ENCODE data around the gene NUDT15. TPM values are rescaled to one million over a fixed set of nuclear protein-coding genes. Genes with fewer than 3 reads are reported as not detected.

The NUDT15 gene
- total RNA-seq, 1 experiment from 2014 or later = 38.6 TPM

DNA sequence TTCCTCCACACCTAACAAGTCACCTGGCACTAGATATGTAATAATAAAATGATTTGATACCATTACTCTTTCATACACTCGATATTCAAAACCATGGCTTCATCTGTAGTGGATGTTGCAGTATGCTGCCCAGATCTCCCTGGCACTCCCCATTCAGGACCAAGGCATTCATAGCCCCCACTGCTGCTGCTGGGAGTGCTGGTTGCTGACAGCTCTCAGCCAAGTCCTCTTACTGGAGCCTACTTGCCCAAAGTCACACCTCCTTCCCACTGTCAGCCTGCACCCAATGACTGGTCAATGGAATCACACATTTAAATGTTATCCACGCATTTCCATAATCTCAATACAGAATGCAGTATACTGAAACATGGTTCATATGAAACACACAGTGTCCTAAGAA, 40.1 kb upstream of the NUDT15 start:
- H3K4me3 ChIP-seq (replicated peaks in 1 of 2; ENCODE audit: low read depth in 1 of 2, low read length in 2 of 2) = no peak overlapping the region
- ATAC-seq (no peak), DNase-seq (ENCODE audit: low read depth, low spot score) (no peak)
- BruUV-seq (replicated peaks) = no TSS peak
- TF ChIP-seq ZFX (IDR thresholded peaks at IDR 0.05) = no peak
- TF ChIP-seq, protein P1, sequence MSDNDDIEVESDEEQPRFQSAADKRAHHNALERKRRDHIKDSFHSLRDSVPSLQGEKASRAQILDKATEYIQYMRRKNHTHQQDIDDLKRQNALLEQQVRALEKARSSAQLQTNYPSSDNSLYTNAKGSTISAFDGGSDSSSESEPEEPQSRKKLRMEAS (IDR thresholded peaks at IDR 0.05) = no peak
- TF ChIP-seq, protein P2, sequence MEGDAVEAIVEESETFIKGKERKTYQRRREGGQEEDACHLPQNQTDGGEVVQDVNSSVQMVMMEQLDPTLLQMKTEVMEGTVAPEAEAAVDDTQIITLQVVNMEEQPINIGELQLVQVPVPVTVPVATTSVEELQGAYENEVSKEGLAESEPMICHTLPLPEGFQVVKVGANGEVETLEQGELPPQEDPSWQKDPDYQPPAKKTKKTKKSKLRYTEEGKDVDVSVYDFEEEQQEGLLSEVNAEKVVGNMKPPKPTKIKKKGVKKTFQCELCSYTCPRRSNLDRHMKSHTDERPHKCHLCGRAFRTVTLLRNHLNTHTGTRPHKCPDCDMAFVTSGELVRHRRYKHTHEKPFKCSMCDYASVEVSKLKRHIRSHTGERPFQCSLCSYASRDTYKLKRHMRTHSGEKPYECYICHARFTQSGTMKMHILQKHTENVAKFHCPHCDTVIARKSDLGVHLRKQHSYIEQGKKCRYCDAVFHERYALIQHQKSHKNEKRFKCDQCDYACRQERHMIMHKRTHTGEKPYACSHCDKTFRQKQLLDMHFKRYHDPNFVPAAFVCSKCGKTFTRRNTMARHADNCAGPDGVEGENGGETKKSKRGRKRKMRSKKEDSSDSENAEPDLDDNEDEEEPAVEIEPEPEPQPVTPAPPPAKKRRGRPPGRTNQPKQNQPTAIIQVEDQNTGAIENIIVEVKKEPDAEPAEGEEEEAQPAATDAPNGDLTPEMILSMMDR (IDR thresholded peaks at IDR 0.05 in 2 of 3, conservative IDR thresholded peaks at IDR 0.05 in 1 of 3; ENCODE audit: borderline replicate concordance in 1 of 3, insufficient read depth in 1 of 3, low read depth in 2 of 3, low read length in 2 of 3) = no peak
- no peak for TF ChIP-seq EZH2phosphoT487 (IDR thresholded peaks at IDR 0.05; ENCODE audit: borderline replicate concordance)
- no peak overlapping the region for H3K27ac ChIP-seq (ENCODE audit: low read depth, low read length)
- ChIA-PET POLR2A (no interaction called here), RAD21 (ENCODE audit: low non-redundant PET in 1 of 2, low total read pairs in 2 of 2, uncharacterized antibody in 2 of 2, unreplicated experiment in 2 of 2) (no interaction called here), CTCF (interaction anchor here (2.0 kb wide), 1 partner anchor 40 kb away, joined by 7 read pairs; the partner anchor contains the start of gene NUDT15)
- no peaks in the 10 kb centered on the region for H3K9me3 ChIP-seq (ENCODE audit: control insufficient read depth in 1 of 2, insufficient read depth in 1 of 2, low read depth in 1 of 2, low read length in 2 of 2)
- H3K4me2 ChIP-seq (ENCODE audit: low read length) = no peak overlapping the region
- intact Hi-C loops (cut with micrococcal nuclease) = no loop called here
- H3K4me1 ChIP-seq (ENCODE audit: control insufficient read depth in 1 of 2, insufficient read depth in 2 of 2, low read length in 2 of 2) = peaks cover 10 to 17% of the 10 kb centered on the region in 2 experiments
- no peak overlapping the region for H2AFZ ChIP-seq (ENCODE audit: low read depth, low read length, poor library complexity, severe bottlenecking)
- peaks cover 60% of the 10 kb centered on the region for H3K79me2 ChIP-seq (ENCODE audit: insufficient read depth, low read length)
- H4K20me1 ChIP-seq (ENCODE audit: insufficient read depth) = no peaks in the 10 kb centered on the region
- no peak overlapping the region for H3K9ac ChIP-seq (ENCODE audit: low read length)
- H3K9me2 ChIP-seq (ENCODE audit: insufficient read depth) = no peaks in the 10 kb centered on the region
- no peaks in the 10 kb centered on the region; a peak in 1 of 4 replicates for H3K36me3 ChIP-seq (ENCODE audit: control insufficient read depth in 1 of 2, insufficient read depth in 2 of 2, low read length in 2 of 2)
- no peaks in the 10 kb centered on the region for H3K27me3 ChIP-seq (ENCODE audit: insufficient read depth, low read length)

DNA sequence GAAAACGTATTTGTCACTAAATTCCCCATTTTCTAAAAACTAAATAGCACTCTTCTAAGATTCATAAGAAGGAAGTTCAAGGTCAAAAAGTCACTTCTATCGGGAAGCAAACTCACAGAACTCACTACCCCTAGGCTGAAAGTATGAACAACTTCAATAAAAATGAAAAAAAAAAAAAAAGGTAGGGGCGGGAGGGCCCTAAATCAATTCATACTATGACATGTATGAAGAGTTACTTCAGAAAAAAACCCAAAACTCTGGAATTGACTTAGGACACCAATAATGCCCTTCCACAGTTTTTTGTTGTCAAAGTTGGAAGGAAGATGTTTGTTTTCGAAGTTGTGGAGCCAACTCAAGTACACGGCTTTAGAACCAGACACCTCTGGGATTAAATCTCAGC, 37.6 kb upstream of the NUDT15 start:
- CTCF ChIA-PET = no interaction called here
- Histone ChIP-seq H3K4me1 (ENCODE audit: control insufficient read depth in 1 of 2, insufficient read depth in 2 of 2, low read length in 2 of 2) (peaks cover 10 to 17% of the 10 kb centered on the region in 2 experiments), H3K9ac (ENCODE audit: low read length) (peak overlapping the region; percentile 84), H3K27ac (ENCODE audit: low read depth, low read length) (no peak overlapping the region), H3K9me3 (ENCODE audit: control insufficient read depth in 1 of 2, insufficient read depth in 1 of 2, low read depth in 1 of 2, low read length in 2 of 2) (no peaks in the 10 kb centered on the region), H3K36me3 (ENCODE audit: control insufficient read depth in 1 of 2, insufficient read depth in 2 of 2, low read length in 2 of 2) (no peaks in the 10 kb centered on the region), H3K79me2 (ENCODE audit: insufficient read depth, low read length) (peaks cover 55% of the 10 kb centered on the region), H3K9me2 (ENCODE audit: insufficient read depth) (no peaks in the 10 kb centered on the region), H3K4me3 (replicated peaks in 1 of 2; ENCODE audit: low read depth in 1 of 2, low read length in 2 of 2) (peak overlapping the region; percentile 88 to 97), H2AFZ (ENCODE audit: low read depth, low read length, poor library complexity, severe bottlenecking) (no peak overlapping the region), H3K27me3 (ENCODE audit: insufficient read depth, low read length) (no peaks in the 10 kb centered on the region), H3K4me2 (ENCODE audit: low read length) (peak overlapping the region; percentile 83), H4K20me1 (ENCODE audit: insufficient read depth) (no peaks in the 10 kb centered on the region)
- POLR2A ChIA-PET = no interaction called here
- no peak for ATAC-seq
- no TSS peak for BruUV-seq (replicated peaks)
- intact Hi-C loops (cut with micrococcal nuclease) = no loop called here
- no peak for DNase-seq (ENCODE audit: low read depth, low spot score)
- RAD21 ChIA-PET (ENCODE audit: low non-redundant PET in 1 of 2, low total read pairs in 2 of 2, uncharacterized antibody in 2 of 2, unreplicated experiment in 2 of 2) = no interaction called here
- TF ChIP-seq ZNF274 (IDR thresholded peaks at IDR 0.05; ENCODE audit: low read depth, low read length) (no peak), SIN3A (IDR thresholded peaks at IDR 0.05; ENCODE audit: low read depth) (no peak), CBX3 (IDR thresholded peaks at IDR 0.05; ENCODE audit: low read depth) (no peak), EGR1 (IDR thresholded peaks at IDR 0.05; ENCODE audit: low read depth) (no peak), EZH2phosphoT487 (IDR thresholded peaks at IDR 0.05; ENCODE audit: borderline replicate concordance) (no peak), ELF1 (IDR thresholded peaks at IDR 0.05; ENCODE audit: borderline replicate concordance, low read depth) (no peak), CEBPB (IDR thresholded peaks at IDR 0.05; ENCODE audit: low read depth) (no peak), RAD21 (IDR thresholded peaks at IDR 0.05; ENCODE audit: low read depth) (no peak), TCF7L2 (IDR thresholded peaks at IDR 0.05; ENCODE audit: borderline replicate concordance, extremely low read depth, insufficient read depth, insufficient read length) (no peak), POLR2AphosphoS5 (IDR thresholded peaks at IDR 0.05; ENCODE audit: low read depth, low read length) (no peak), SRF (IDR thresholded peaks at IDR 0.05; ENCODE audit: low read depth) (no peak), YY1 (IDR thresholded peaks at IDR 0.05; ENCODE audit: extremely low read depth, insufficient replicate concordance, low read depth, low read length) (no peak), ZFX (IDR thresholded peaks at IDR 0.05) (no peak)
- TF ChIP-seq, protein P3, sequence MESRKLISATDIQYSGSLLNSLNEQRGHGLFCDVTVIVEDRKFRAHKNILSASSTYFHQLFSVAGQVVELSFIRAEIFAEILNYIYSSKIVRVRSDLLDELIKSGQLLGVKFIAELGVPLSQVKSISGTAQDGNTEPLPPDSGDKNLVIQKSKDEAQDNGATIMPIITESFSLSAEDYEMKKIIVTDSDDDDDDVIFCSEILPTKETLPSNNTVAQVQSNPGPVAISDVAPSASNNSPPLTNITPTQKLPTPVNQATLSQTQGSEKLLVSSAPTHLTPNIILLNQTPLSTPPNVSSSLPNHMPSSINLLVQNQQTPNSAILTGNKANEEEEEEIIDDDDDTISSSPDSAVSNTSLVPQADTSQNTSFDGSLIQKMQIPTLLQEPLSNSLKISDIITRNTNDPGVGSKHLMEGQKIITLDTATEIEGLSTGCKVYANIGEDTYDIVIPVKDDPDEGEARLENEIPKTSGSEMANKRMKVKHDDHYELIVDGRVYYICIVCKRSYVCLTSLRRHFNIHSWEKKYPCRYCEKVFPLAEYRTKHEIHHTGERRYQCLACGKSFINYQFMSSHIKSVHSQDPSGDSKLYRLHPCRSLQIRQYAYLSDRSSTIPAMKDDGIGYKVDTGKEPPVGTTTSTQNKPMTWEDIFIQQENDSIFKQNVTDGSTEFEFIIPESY (IDR thresholded peaks at IDR 0.05; ENCODE audit: extremely low read depth, insufficient replicate concordance, low read length) = no peak
- TF ChIP-seq, protein P1 (IDR thresholded peaks at IDR 0.05) = no peak
